Left cardiac atrium (tissue), 4 donors: ENCODE data around the gene DUSP16. TPM values are rescaled to one million over a fixed set of nuclear protein-coding genes. Genes with fewer than 3 reads are reported as not detected.
"Not testable (repeated sequence)": the region's sequence is repeated elsewhere in the genome, so short reads cannot be mapped to it uniquely, and the experiment has no call there.

Source experiments
- ATAC-seq, 2 donors: fragments of 200-7000 bp; cut with Tn5 transposase; one replicate each; pipeline ENCODE4 v1.9.1; 2020; ENCODE audit warnings: mild to moderate bottlenecking in 2 of 2, moderate library complexity in 2 of 2
- DNase-seq: peaks from one replicate; pipeline ENCODE4 v3.0.0-alpha.2; 2020
- intact Hi-C, 2 donors: fragments of 100-400 bp; cut with DNase I; formaldehyde crosslinking; loops; one replicate each; pipeline versions ENCODE4 v1.14.1 to v1.15.1; 2022 to 2023
- total RNA-seq, 2 donors: library from RNA; stranded (reverse); fragmentation: NEBNext Ultra II Directional; extraction: Animal tissue kit (Norgen Biotek cat#: 25700); gene quantifications; one replicate each; pipeline ENCODE4 v1.2.1, GENCODE V29; 2021
- donor health status: DM: no; HTN: yes; CAD: no.
- donor health status: DM: no; HTN: yes; CAD: no; lungs with severe emphysema.
- donor health status: DM: yes; HTN: yes; CAD: no.
- donor health status: Dilated cardiomyopathy.

Gene DUSP16
- total RNA-seq, 2 donors from 2014 or later: 11.5 to 17.3 TPM

DNA sequence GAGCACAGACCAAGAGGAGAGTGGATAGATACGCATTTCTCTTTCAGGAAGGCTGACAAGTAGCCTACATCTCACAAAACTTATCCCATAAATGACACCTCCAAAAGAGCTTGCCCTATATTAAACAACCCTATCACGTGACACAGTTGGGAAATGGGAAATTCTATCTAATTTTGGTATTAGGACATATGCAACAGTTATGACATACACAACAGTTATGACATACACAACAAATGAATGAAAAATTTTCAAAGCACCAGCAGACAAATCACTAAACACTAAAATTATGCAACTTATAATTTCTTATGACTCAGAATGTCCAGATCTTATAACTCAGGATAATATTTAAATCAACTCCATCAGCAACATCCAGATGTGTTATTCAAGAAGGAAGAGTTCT lies 54.1 kb downstream of the DUSP16 start:
- ATAC-seq: no peak
- intact Hi-C loops: loop anchor here in 1 of 2 donors (5.0 kb wide), 1 partner anchor 54 kb away; the partner anchor contains the start of gene DUSP16
- no peak for DNase-seq

DNA sequence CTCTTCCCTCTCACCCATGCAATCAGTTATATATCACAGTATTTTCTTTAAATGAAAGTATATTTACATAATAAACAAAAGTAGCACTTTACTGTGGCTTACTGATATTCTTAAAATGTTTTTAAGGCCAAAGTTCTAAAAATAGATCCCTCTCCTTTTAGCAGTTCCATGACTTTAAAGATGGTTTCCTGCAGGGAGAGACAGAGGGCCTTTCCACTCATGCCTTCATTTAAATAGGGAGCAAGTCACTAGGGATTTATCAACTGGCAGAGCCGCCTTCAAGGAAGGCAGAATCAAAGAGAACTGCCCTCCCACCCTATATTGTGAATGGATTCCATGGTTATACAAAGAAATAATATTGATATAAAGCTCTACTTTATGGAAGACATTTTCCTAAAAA lies 55.5 kb downstream of the DUSP16 start:
- ATAC-seq (no peak), DNase-seq (no peak)
- intact Hi-C loops: loop anchor here in 1 of 2 donors (5.0 kb wide), 1 partner anchor 55 kb away; the partner anchor contains the start of gene DUSP16

DNA sequence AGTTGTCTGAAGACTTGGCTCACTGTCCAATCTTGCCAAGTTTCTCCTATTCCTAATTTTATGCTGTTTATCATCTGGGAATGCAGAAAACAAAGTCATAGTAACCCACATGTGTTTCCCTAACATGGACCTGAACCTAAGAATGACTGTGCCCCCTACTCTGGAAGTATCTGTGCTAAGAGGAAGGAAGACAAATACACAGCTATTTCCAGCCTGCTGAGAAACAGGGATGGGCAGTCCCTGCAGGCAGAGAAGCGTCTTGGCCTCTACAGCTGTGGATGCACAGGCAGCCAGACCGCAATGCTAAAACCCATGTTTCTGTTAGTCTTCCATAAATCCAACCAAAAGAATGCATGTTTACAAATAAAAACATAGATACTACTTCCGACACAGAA lies 56.2 kb downstream of the DUSP16 start:
- DNase-seq: no peak
- intact Hi-C loops: loop anchor here in 1 of 2 donors (5.0 kb wide), 1 partner anchor 56 kb away; the partner anchor contains the start of gene DUSP16

DNA sequence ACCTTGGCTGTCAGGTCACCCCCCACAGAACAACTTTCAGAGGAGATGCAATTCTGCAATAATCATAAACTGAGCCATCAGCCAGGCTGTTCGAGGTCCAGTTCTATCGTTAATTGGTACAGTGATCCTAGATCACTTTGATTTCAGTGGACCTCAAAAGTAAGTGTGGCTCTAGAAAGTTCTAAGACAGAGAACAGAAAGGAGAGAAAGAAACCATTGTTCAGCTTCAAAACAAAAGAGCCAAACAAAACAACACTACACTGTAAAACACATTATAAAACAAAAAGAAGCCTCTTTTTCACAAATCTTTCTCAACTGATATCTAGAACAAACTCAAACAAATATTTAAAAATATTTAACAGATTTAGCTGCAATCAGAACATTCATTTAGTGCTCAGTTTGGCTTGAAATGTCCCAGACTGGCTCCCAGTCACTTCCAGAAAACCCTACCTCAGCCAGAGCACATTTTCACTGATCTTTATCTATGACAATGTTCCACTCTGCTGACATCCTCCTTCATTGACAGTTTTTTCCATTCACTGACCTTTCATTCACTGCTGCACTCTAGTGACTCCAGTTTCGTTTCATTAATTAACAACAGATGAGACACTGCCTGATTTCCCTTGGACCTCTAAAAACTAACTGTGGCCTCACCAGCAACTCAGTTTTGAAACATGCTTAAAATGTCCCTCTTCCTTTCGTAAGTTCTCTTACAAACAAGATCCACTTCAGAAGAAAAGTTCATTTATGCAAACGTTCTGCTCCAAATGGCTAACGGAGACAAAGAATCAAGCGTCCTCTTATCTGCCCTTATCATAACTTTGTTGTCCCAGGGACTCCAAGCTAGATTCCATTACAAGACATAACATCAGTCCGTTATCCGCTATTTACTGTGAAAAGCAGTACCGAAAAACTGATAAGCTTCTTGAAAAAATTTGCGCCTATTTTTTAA lies 56.8 kb downstream of the DUSP16 start:
- intact Hi-C loops: loop anchor here in 1 of 2 donors (5.0 kb wide), 1 partner anchor 56 kb away; the partner anchor contains the start of gene DUSP16
- no peak for DNase-seq
- peak; percentile 64 to 85 for ATAC-seq

More for the DNA sequence above, 56.2 kb downstream of the DUSP16 start:
- peak; percentile 59 to 72 for ATAC-seq

DNA sequence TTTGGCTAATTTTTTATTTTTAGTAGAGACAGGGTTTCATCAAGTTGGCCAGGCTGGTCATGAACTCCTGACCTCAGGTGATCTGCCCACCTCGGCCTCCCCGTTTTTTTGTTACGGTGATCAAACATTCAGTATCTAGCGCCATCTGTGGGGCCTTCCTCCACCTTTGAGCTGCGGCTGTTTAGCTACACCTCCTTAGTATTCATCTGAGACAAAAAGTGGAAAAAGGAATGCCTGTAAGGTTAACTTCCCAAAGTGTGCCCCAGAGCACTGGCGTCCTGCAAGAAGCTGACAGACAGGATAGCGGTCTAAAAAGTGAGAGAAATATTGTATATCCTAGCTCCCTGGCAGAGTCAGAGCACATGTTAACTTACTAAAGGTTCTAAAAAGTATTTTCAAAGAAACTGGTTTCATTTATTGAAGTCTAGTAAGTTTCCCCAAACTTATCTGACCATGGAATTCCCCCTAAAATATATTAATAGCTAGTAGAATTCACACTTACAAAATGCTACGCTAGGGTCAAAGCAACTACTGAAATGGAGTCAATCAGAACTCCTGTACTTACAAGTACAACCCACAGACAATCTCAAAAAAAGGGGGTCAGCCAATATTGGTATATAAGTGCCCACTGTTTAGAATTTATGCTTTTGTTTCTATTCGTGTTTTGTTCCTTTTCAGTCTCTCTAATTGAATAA lies 59.1 kb downstream of the DUSP16 start:
- intact Hi-C loops: no loop called here

DNA sequence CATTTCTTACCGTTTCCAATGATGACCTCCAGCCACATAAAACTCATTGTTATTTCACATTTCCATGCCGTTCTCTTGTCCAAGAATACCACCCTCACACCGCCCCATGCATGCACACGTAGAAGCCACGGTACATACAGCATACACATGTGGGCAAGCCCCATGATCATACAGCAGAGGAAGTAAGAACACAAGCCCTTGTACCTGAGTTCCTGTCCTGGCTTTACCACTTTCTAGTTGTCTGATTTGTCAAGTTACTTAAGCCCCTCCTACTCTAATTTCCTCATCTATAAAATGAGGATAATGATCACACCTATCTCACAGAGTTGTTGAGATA lies 59.9 kb downstream of the DUSP16 start:
- intact Hi-C loops: no loop called here
- no peak for DNase-seq
- ATAC-seq: no peak

More for the DNA sequence above, 59.1 kb downstream of the DUSP16 start:
- DNase-seq (no peak), ATAC-seq (no peak)

DNA sequence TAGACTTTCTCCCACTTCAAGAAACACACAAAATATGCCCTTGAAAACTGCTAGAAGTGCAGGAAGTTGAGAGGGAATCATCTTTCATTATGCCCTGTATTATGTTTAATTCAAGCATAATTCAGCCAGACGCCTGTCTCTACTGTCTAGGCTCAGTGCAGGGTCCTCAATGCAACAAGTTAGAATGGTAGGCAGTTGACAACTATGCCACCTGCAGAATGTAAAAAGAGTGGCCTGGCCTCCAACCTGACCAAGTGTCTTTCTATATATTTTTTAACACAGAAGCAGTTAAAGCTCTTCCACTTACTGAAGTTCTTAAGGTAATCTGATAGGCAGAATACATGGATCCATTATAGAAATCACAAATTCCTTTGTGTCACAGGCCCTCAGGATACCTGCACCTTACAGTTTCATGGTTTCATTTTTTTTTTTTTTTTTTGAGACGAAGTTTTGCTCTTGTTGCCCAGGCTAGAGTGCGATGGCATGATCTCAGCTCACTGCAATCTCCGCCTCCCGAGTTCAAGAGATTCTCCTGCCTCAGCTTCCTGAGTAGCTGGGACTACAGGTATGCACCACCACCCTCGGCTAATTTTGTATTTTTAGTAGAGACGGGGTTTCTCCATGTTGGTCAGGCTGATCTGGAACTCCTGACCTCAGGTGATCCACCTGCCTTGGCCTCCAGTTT lies 60.4 kb downstream of the DUSP16 start:
- DNase-seq, ATAC-seq, intact Hi-C loops: not testable (repeated sequence)

DNA sequence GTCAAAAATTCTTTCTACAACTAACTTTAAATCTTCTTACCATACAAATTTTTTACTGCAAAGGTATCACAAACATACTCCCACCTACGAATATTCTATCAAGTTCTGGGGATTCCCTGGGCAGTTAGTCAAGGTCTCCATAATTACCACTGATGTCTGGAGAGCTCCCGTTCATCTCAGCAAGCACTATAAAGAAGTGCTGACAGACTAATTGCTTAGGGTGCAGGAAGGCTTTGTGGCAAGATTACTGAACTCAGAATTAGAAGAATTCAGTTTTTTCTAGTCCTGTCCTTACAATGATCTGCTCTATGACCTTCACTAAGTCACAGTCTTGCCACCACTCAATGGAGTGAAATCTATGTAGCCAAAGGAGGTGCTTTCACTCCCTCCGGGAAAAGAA lies 61.5 kb downstream of the DUSP16 start:
- intact Hi-C loops: no loop called here
- DNase-seq: no peak

DNA sequence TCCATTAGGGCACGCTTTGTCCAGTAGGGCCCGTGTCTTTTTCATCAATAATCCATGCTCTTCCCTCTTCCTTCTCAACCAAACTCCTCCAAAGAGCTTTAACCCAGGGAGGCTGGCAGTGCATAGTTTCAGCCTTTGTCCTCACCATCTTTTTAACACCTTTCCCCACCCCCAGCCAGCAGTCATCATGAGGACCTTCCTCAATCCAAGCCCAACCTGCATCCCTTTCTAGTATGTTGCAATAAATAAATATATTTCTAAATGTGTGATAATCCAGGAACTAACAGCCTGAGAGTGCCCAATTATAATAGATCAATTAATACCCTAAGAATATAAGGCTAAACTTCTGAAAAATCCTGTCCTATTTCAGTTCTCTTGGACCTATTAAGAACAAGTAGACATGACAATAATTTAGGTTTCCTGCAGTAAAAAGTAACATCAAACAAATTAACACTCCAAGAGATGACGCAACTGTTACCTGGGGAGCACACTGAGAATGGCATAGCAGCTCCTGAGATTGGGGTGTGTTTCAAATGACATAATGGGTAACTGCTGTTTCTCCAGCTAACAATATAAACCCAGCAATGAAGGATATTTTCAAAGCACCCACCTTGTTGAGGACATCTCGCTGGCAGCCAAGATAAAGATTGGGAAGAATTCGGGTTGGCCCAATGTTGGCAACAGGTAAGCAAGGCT lies 62.6 kb downstream of the DUSP16 start:
- intact Hi-C loops: no loop called here
- DNase-seq (no peak), ATAC-seq (no peak)

More for the DNA sequence above, 61.5 kb downstream of the DUSP16 start:
- no peak for ATAC-seq

DNA sequence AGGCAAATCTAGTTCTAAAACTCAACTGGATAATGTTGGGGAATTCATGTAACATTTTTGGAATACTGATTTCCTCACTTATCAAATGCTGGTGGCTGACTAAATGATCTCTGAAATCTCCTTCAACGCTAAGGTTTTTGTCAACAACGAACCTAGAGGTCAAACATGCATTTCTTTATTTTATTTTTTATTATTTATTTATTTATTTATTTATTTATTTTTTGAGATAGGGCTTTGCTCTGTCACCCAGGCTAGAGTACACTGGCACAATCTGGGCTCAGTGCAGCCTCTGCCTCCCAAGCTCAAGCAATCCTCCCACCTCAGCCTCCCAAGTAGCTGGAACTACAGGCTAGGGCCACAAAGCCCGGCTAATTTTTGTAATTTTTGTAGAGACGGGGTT lies 64.5 kb downstream of the DUSP16 start:
- intact Hi-C loops: no loop called here
- ATAC-seq (no peak), DNase-seq (no peak)

DNA sequence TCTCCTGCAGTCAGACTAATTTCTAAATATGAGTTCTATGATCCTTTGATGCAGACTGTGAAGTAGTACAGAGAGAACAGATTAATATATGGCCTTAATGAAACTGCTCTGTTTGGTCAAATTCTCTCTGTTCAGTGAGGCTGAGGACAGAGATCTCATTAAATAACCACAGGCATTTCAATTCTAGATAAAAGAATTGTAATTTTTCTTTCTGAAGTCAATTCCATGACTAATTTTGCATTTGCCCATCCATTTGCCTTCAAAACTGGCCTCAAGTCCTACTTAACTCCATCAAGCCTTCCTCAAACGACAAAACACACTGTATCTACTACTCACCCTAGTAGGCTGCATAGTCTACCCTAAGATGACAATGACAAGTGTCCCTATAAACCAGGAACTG lies 67.1 kb downstream of the DUSP16 start:
- intact Hi-C loops: no loop called here
- ATAC-seq (no peak), DNase-seq (no peak)

DNA sequence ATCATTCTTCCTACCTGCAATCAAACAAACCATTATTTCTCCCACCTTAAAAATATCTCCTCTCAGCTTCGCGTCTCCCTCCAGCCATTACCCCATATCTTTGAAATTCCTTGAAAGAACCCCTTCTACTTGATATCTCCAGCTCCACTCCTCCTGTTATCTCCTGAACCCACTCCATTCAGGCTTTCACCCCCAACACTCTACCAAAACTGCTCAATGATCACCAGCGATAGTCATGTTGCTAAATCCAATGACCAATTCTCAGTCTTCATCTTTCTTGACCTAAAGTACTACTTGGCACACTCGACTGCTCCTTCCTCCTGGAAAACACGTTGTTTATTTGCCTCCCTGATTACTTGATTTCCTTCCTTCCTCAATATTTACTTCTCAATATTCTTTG lies 70.1 kb downstream of the DUSP16 start:
- intact Hi-C loops: no loop called here
- ATAC-seq (no peak), DNase-seq (no peak)

DNA sequence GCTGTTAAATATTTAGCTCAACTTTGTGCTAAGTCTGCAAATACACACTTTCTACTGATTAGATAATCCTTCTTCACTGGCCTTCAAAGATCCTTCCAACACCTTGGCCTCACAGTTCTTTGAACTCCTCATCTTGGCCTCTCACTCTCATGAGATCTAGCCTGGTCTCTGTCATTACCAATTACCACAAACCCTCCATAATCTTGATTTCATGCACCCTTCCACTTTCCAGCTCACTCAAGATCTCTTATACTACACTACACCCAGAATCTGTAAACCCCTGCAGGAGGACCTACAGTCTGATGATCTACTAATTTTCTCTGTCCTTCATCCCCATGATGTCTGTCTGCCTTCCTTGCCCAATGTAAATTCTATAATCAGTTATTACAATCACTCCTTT lies 71.1 kb downstream of the DUSP16 start:
- ATAC-seq (no peak), DNase-seq (no peak)
- intact Hi-C loops: no loop called here

DNA sequence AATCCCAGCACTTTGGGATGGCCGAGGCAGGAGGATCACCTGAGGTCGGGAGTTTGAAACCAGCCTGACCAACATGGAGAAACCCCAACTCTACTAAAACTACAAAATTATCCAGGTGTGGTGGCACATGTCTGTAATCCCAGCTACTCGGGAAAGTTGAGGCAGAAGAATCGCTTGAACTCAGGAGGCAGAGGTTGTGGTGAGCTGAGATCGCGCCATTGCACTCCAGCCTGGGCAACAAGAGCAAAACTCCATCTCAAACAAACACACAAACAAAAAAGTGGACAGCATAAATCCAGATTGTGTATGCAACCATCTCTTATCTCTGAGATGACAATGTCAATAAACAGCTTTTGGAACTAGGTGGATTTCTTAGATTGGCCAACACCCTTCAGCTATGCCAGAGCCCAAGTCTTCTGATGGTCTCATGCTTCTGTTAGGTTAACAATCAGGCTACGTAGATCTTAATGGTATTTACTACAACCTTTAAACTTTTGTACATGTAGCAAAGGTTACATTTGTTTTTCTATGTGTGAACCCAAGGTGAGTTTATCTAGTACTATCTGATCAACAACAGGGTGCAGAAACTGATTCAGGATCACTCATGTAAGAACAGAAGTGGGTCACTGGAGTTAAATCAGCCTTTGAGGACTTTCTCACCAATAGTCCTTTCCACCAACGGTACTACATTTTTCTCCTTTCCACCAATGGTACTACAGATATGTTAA lies 73.7 kb downstream of the DUSP16 start:
- intact Hi-C loops: no loop called here
- DNase-seq: no peak
- no peak for ATAC-seq

DNA sequence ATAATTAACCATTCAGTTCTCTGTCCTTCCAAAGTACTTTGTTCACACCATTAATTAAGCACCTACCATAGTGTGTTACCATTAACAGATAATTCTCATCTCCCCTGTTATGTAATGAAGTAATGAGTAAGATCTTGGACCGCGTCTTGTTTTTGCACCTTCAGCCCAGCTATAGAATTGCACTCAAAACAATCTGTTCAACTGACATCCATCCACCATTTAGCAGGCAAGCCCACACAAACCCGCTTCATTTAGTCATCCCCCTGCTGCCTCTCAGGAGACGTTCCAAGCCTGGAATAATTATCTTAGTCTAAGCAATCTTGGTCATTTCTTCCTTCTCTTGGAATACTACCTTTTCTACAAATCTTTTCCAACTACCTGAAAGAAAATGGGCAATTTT lies 74.4 kb downstream of the DUSP16 start:
- intact Hi-C loops: no loop called here
- DNase-seq (no peak), ATAC-seq (no peak)

DNA sequence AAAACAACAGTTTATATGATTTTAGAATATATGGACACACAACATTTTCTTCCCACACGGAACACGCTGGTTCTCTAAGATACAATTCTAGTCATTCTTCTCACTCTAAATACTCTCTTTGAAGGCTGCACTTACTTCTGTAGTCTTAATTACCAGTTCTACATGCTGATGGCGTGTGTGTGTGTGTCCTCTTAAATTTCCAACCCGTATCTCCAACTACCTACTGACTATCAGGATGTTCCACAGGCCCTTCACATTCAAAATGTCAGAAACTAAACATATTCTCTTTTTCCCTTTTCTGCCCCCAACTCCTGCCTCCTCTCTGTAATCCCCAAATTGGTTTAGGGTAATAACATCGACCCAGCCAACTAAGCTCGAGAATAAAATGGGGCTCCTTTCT lies 75.2 kb downstream of the DUSP16 start:
- ATAC-seq (no peak), DNase-seq (no peak)
- intact Hi-C loops: no loop called here

DNA sequence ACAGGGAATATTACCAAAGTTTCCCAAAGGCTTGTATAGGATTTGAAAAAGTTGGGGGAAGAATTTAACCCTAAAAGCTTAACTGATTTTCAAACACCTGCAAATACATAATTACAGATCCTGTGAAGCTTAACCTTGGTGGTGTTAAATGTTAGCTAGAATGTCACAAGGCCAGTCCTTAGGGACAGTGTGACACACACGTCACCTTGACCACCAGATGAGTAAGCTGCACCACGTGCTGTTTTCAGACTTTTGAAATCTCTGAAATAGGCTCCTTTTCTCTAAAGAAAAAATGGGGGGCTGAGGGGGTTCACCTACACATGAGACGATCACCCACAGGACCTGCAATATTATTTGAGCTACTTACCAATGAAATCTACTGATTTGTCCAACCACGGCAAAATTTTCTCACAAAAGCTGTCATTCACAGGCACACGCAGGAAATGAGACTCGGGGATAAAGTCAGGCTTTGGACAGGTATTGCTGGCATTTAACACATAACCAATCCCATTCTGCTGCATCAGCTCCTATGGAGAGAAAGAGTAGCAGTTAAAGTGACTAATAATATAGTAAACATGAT lies 75.9 kb downstream of the DUSP16 start:
- intact Hi-C loops: no loop called here
- no peak for ATAC-seq
- DNase-seq: no peak

DNA sequence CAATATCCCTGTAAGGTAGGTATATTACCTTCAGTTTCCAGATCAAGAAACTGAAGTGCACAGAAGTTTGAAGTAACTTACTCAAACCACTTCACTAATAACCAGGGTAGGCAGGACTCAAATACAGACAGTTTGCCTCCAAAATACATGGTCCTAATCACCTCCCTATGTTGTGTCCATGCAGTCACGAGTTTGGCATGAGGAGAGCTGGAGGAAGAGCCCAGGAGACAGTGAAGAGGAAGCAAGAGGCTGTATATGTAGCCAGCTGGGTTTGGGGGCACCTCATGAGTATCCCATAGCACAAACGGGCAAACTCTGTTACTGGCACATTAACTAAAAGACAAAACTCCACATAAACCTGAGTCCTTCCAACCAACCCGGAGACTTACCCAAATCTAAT lies 79.2 kb downstream of the DUSP16 start:
- intact Hi-C loops: no loop called here
- ATAC-seq: no peak
- no peak for DNase-seq
